ENCODE results near the gene CHDH.

- no peak for TF ChIP-seq CTCF (IDR thresholded peaks at IDR 0.05)
- TF ChIP-seq EZH2 (IDR thresholded peaks at IDR 0.05; ENCODE audit: borderline replicate concordance, insufficient read depth, low read depth, low read length, poor library complexity, severe bottlenecking), result no peak
Observed at GRCh38 chr3:53768478-53769459, 77.5 kb downstream of the CHDH start.

Measured in B cell (primary cell).